Endodermal cell (in vitro differentiated cells): ENCODE data around the gene EXOC1. TPM values are rescaled to one million over a fixed set of nuclear protein-coding genes. Genes with fewer than 3 reads are reported as not detected.

Experiments
- DNase-seq: peaks from one replicate; pipeline ENCODE4 v3.0.0-alpha.2; 2017
- H3K27ac ChIP-seq: 2 replicates; pipeline ENCODE4 v1.5.1; 2013; ENCODE audit warnings: mild to moderate bottlenecking, low read depth, low read length, moderate library complexity
- H3K27me3 ChIP-seq: 2 replicates; pipeline ENCODE4 v1.6.1; 2013; ENCODE audit warnings: mild to moderate bottlenecking, low read length, moderate library complexity; ENCODE audit not compliant: insufficient read depth, control insufficient read depth, poor library complexity, severe bottlenecking
- H3K36me3 ChIP-seq: 2 replicates; pipeline ENCODE4 v1.7.0; 2013; ENCODE audit warnings: mild to moderate bottlenecking, low read length, moderate library complexity; ENCODE audit not compliant: control insufficient read depth, insufficient read depth
- H3K4me1 ChIP-seq: one replicate; pipeline ENCODE4 v1.7.0; 2013; ENCODE audit warnings: low read length; ENCODE audit not compliant: control insufficient read depth, insufficient read depth
- H3K4me3 ChIP-seq: 2 replicates; pipeline ENCODE4 v1.5.1; 2013; ENCODE audit warnings: mild to moderate bottlenecking, low read length, moderate library complexity
- H3K9ac ChIP-seq: 2 replicates; pipeline ENCODE4 v1.6.1; 2013; ENCODE audit warnings: mild to moderate bottlenecking, low read length, moderate library complexity; ENCODE audit not compliant: poor library complexity, severe bottlenecking; ENCODE audit errors: extremely low read depth
- H3K9me3 ChIP-seq: 2 replicates; pipeline ENCODE4 v1.6.1; 2013; ENCODE audit warnings: mild to moderate bottlenecking, low read length, moderate library complexity; ENCODE audit not compliant: control insufficient read depth
- H3K27ac Mint-ChIP-seq: 2 replicates; pipeline ENCODE4 v1.8.0; 2020; ENCODE audit warnings: mixed read lengths
- H3K27me3 Mint-ChIP-seq: 2 replicates; pipeline ENCODE4 v1.8.0; 2021; ENCODE audit warnings: mild to moderate bottlenecking, mixed read lengths; ENCODE audit not compliant: insufficient read depth
- H3K36me3 Mint-ChIP-seq: 2 replicates; pipeline ENCODE4 v1.8.0; 2020; ENCODE audit warnings: low read depth, mixed read lengths
- H3K4me1 Mint-ChIP-seq: 2 replicates; pipeline ENCODE4 v1.8.0; 2020; ENCODE audit warnings: mixed read lengths
- H3K4me3 Mint-ChIP-seq: 2 replicates; pipeline ENCODE4 v1.8.0; 2020; ENCODE audit warnings: mild to moderate bottlenecking, moderate library complexity, mixed read lengths
- H3K9me3 Mint-ChIP-seq: 2 replicates; pipeline ENCODE4 v1.8.0; 2020; ENCODE audit warnings: mild to moderate bottlenecking, mixed read lengths
- WGBS, 2 experiments: methylation state at CpG; one replicate each; pipeline versions ENCODE4 v1.1.5 to v1.1.7; 2013; ENCODE audit warnings: missing lambda C conversion rate in 2 of 2, mixed read lengths in 1 of 2; ENCODE audit not compliant: insufficient coverage in 1 of 2, insufficient read length in 1 of 2; 5-methylcytosine and 5-hydroxymethylcytosine counted together
- total RNA-seq, 2 donors: library from RNA; stranded (reverse); fragmentation: NEBNext Ultra II Directional in 1 of 2; extraction: Animal tissue kit (Norgen Biotek cat#: 25700) in 1 of 2; gene quantifications; 2 replicates in 1 of 2; 3 replicates in 1 of 2; pipeline ENCODE4 v1.2.1, GENCODE V29; 2021
- TF ChIP-seq, protein P1 (sequence below): fragments of 200-600 bp; sonication (generic); conservative IDR thresholded peaks from 2 replicates; pipeline ENCODE4 v1.5.0; 2021; ENCODE audit warnings: antibody characterized with exemption, mild to moderate bottlenecking

EXOC1 gene
- total RNA-seq, 2 donors from 2014 or later = 26.5 to 26.9 TPM

DNA sequence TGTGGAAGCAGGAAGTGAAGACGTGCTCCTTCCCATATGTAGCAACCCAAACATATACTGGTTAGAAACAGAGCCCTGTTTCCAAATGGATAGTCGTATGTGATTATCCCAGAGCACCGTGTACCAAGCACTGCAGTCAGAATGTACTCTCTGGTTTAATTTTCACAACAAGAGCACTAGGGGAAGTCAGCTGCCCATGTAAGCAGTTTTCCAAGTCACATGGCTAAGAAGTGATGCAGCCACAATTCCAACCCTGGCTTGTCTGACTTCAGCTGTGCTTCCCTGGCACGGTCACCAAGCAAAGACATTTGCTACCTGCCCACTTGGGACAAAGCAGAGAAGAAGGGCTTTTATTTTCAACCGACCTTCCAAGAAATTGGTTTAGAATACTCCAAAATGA is 67.1 kb downstream of the EXOC1 start:
- Histone ChIP-seq H3K4me3 (no peak overlapping the region), H3K9me3 (no peaks in the 10 kb centered on the region), H3K27ac (no peak overlapping the region), H3K9ac (no peak overlapping the region), H3K27me3 (no peaks in the 10 kb centered on the region), H3K4me1 (peaks cover 11% of the 10 kb centered on the region), H3K36me3 (no peaks in the 10 kb centered on the region)
- Mint-ChIP-seq H3K9me3 (peaks cover 5% of the 10 kb centered on the region), H3K27ac (no peak overlapping the region), H3K27me3 (no peaks in the 10 kb centered on the region), H3K4me1 (peaks cover 15% of the 10 kb centered on the region), H3K36me3 (no peaks in the 10 kb centered on the region), H3K4me3 (no peak overlapping the region)
- DNase-seq = no peak
- TF ChIP-seq, protein P1, sequence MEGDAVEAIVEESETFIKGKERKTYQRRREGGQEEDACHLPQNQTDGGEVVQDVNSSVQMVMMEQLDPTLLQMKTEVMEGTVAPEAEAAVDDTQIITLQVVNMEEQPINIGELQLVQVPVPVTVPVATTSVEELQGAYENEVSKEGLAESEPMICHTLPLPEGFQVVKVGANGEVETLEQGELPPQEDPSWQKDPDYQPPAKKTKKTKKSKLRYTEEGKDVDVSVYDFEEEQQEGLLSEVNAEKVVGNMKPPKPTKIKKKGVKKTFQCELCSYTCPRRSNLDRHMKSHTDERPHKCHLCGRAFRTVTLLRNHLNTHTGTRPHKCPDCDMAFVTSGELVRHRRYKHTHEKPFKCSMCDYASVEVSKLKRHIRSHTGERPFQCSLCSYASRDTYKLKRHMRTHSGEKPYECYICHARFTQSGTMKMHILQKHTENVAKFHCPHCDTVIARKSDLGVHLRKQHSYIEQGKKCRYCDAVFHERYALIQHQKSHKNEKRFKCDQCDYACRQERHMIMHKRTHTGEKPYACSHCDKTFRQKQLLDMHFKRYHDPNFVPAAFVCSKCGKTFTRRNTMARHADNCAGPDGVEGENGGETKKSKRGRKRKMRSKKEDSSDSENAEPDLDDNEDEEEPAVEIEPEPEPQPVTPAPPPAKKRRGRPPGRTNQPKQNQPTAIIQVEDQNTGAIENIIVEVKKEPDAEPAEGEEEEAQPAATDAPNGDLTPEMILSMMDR = no peak
- 94 to 95% methylated on average over 4 to 5 of the region's 5 CpGs for WGBS, 2 experiments

DNA sequence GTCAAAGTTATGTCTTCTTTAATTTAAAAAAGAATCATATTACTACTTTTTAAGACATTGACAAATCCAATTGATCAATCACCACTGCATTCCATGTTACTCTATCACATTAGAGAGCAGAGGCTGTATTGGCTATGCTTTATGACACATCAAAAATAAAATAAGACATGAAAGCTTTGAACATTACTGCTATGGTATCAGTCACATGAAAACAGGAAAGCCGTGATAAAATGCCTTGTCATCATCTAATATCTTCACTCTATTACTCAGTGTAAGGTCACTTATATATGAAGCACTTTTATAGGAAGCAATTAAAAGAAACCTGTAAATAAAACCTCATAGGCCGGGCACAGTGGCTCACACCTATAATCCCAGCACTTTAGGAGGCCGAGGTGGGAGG is 67.6 kb downstream of the EXOC1 start:
- Histone ChIP-seq H3K27ac (no peak overlapping the region), H3K9me3 (no peaks in the 10 kb centered on the region), H3K36me3 (no peaks in the 10 kb centered on the region), H3K9ac (no peak overlapping the region), H3K4me1 (peaks cover 12% of the 10 kb centered on the region), H3K27me3 (no peaks in the 10 kb centered on the region), H3K4me3 (no peak overlapping the region)
- H3K4me3 Mint-ChIP-seq = no peak overlapping the region
- TF ChIP-seq, protein P1 = no peak
- WGBS, 2 experiments = 90% methylated on average over 3 of the region's 3 CpGs; no CpG with 5 or more reads in 1 of the 2 experiments
- H3K27ac Mint-ChIP-seq = no peak overlapping the region
- no peaks in the 10 kb centered on the region for H3K27me3 Mint-ChIP-seq
- peaks cover 5% of the 10 kb centered on the region for H3K9me3 Mint-ChIP-seq
- no peaks in the 10 kb centered on the region for H3K36me3 Mint-ChIP-seq
- no peak for DNase-seq
- H3K4me1 Mint-ChIP-seq = peaks cover 18% of the 10 kb centered on the region

DNA sequence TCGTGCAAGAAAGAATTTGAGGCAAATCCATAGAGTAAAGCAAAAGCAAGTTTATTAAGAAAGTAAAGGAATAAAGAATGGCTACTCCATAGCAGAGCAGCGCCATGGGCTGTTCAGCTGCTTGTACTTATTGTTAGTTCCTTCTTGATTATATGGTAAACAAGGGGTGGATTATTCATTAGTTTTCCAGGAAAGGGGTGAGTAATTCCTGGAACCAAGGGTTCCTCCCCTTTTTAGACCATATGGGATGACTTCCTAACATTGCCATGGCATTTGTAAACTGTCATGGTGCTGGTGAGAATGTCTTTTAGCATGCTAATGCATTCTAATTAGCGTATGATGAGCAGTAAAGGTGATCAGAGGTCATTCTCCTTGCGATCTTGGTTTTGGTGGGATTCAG is 71.8 kb downstream of the EXOC1 start:
- TF ChIP-seq, protein P1 = no peak
- H3K9me3 Mint-ChIP-seq = peaks cover 21% of the 10 kb centered on the region
- no peak overlapping the region for H3K27ac Mint-ChIP-seq
- Histone ChIP-seq H3K27ac (no peak overlapping the region), H3K9ac (no peak overlapping the region), H3K9me3 (no peaks in the 10 kb centered on the region), H3K36me3 (no peaks in the 10 kb centered on the region), H3K4me1 (peaks cover 21% of the 10 kb centered on the region), H3K4me3 (no peak overlapping the region), H3K27me3 (no peaks in the 10 kb centered on the region)
- DNase-seq = no peak
- 87 to 88% methylated on average over 4 of the region's 4 CpGs for WGBS, 2 experiments
- H3K36me3 Mint-ChIP-seq = no peaks in the 10 kb centered on the region
- peaks cover 34% of the 10 kb centered on the region for H3K4me1 Mint-ChIP-seq
- H3K27me3 Mint-ChIP-seq = no peaks in the 10 kb centered on the region
- no peak overlapping the region for H3K4me3 Mint-ChIP-seq
